Body of pancreas (tissue), 4 donors: ENCODE results near the gene PPP1R13B. TPM values are rescaled to one million over a fixed set of nuclear protein-coding genes. Genes with fewer than 3 reads are reported as not detected.
A peak's percentile ranks its signal among the peaks of the same experiment; 100 is the strongest.

Source experiments
- ATAC-seq: fragments of 150-250 bp; one replicate; pipeline ENCODE4 v1.9.1; 2016
- DNase-seq, 4 donors: peaks; one replicate each; pipeline ENCODE4 v3.0.0-alpha.2; 2019
- H3K27ac ChIP-seq, 4 donors: fragments of 200-600 bp; sonication (generic); 1 replicate in 3 of 4; 2 replicates in 1 of 4; pipeline versions ENCODE4 v1.5.1 to v1.6.1; 2016 to 2019; ENCODE audit warnings: mild to moderate bottlenecking in 1 of 4, mixed read lengths in 1 of 4, moderate library complexity in 1 of 4
- H3K27me3 ChIP-seq, 2 donors: fragments of 200-600 bp; sonication (generic); one replicate each; pipeline ENCODE4 v1.6.0; 2016; ENCODE audit warnings: mild to moderate bottlenecking in 1 of 2
- H3K36me3 ChIP-seq, 2 donors: fragments of 200-600 bp; sonication (generic); replicated peaks in 1 of 2; 2 replicates each; pipeline ENCODE4 v1.5.1; 2016; ENCODE audit warnings: low read depth in 2 of 2; ENCODE audit not compliant: insufficient read depth in 1 of 2
- H3K4me1 ChIP-seq: fragments of 200-600 bp; sonication (generic); one replicate; pipeline ENCODE4 v1.6.0; 2016
- H3K4me3 ChIP-seq, 2 donors: fragments of 200-600 bp; sonication (generic); 1 replicate in 1 of 2; 2 replicates in 1 of 2; pipeline ENCODE4 v1.5.1; 2016 to 2019
- H3K9me3 ChIP-seq, 3 donors: fragments of 200-600 bp; sonication (generic); 1 replicate in 2 of 3; 2 replicates in 1 of 3; pipeline ENCODE4 v1.5.1; 2016
- POLR2A ChIP-seq, 3 donors: fragments of 450-650 bp; IDR thresholded peaks; one replicate each; pipeline ENCODE4 v1.6.1; 2016; ENCODE audit warnings: antibody characterized with exemption in 3 of 3, mild to moderate bottlenecking in 2 of 3
- WGBS, 2 donors: methylation state at CpG; one replicate each; pipeline ENCODE4 v1.1.5; 2017; 5-methylcytosine and 5-hydroxymethylcytosine counted together
- intact Hi-C: fragments of 100-400 bp; cut with DNase I; formaldehyde crosslinking; loops from one replicate; pipeline ENCODE4 v1.15.1; 2023
- total RNA-seq, 2 donors: library from RNA; depleted of rRNA; stranded (reverse); fragments of >200 nt; gene quantifications; one replicate each; pipeline ENCODE4 v1.1.0, GENCODE V29; 2016
- TF ChIP-seq, protein P1 (sequence below), 7 experiments: fragments of 450-650 bp in 4 of 7; fragments of 200-600 bp in 3 of 7; sonication (generic) in 3 of 7; IDR thresholded peaks; one replicate each; pipeline ENCODE4 v1.5.1; 2016 to 2019; ENCODE audit warnings: antibody characterized with exemption in 7 of 7

Gene PPP1R13B
- total RNA-seq, 2 donors from 2014 or later, result 12.5 to 36.3 TPM

- Histone ChIP-seq H3K27ac (peak within 1 kb of the TSS; percentile 50 to 83 (median 70)), H3K4me1 (peaks cover 54% of the 10 kb centered on the region), H3K4me3 (peak within 1 kb of the TSS; percentile 42 to 77), H3K27me3 (no peaks in the 10 kb centered on the region), H3K9me3 (no peaks in the 10 kb centered on the region), H3K36me3 (no peaks in the 10 kb centered on the region)
- DNase-seq (peak; percentile 100), ATAC-seq (peak; percentile 97)
- 0% methylated on average over 105 of the region's 121 CpGs; no CpG with 5 or more reads in 1 of the 2 donors for WGBS, 2 donors
- intact Hi-C loops, result no loop called here
- TF ChIP-seq POLR2A (IDR thresholded peaks at IDR 0.05), result peak; percentile 57 to 73 (median 62)
- TF ChIP-seq, protein P1, sequence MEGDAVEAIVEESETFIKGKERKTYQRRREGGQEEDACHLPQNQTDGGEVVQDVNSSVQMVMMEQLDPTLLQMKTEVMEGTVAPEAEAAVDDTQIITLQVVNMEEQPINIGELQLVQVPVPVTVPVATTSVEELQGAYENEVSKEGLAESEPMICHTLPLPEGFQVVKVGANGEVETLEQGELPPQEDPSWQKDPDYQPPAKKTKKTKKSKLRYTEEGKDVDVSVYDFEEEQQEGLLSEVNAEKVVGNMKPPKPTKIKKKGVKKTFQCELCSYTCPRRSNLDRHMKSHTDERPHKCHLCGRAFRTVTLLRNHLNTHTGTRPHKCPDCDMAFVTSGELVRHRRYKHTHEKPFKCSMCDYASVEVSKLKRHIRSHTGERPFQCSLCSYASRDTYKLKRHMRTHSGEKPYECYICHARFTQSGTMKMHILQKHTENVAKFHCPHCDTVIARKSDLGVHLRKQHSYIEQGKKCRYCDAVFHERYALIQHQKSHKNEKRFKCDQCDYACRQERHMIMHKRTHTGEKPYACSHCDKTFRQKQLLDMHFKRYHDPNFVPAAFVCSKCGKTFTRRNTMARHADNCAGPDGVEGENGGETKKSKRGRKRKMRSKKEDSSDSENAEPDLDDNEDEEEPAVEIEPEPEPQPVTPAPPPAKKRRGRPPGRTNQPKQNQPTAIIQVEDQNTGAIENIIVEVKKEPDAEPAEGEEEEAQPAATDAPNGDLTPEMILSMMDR (IDR thresholded peaks at IDR 0.05), result no peak
Observed at GRCh38 chr14:103715052-103716000, 132.0 kb downstream of the PPP1R13B start, which contains the start of the genes XRCC3 and ZFYVE21. Gene XRCC3 (minus strand): TSS chr14:103715451. CDS start chr14:103711087, 4,364 bp downstream. Gene ZFYVE21 (plus strand): TSS chr14:103715810. CDS start chr14:103715842, 32 bp downstream.

GRCh38 chr14:103714063-103714724, 133.2 kb downstream of the PPP1R13B start:
- no peak for DNase-seq
- 61% methylated on average over 15 to 16 of the region's 16 CpGs for WGBS, 2 donors

GRCh38 chr14:103713304-103714062, 133.9 kb downstream of the PPP1R13B start:
- H3K27me3 ChIP-seq, result no peaks in the 10 kb centered on the region
- H3K27ac ChIP-seq, result no peak overlapping the region
- 76 to 88% methylated on average over 14 to 17 of the region's 18 CpGs for WGBS, 2 donors
- TF ChIP-seq, protein P1 (IDR thresholded peaks at IDR 0.05), result no peak
- no peak for TF ChIP-seq POLR2A (IDR thresholded peaks at IDR 0.05)
- no peak for ATAC-seq
- no peaks in the 10 kb centered on the region for H3K9me3 ChIP-seq
- H3K4me3 ChIP-seq, result no peak overlapping the region
- no peaks in the 10 kb centered on the region for H3K36me3 ChIP-seq
- peaks cover 54% of the 10 kb centered on the region for H3K4me1 ChIP-seq
- intact Hi-C loops, result no loop called here
- no peak for DNase-seq

More at GRCh38 chr14:103714063-103714724, 133.2 kb downstream of the PPP1R13B start:
- H3K9me3 ChIP-seq, result no peaks in the 10 kb centered on the region
- no peaks in the 10 kb centered on the region for H3K27me3 ChIP-seq
- intact Hi-C loops, result no loop called here
- no peak for ATAC-seq
- peaks cover 54% of the 10 kb centered on the region for H3K4me1 ChIP-seq
- no peak overlapping the region for H3K27ac ChIP-seq
- H3K4me3 ChIP-seq, result no peak overlapping the region
- no peaks in the 10 kb centered on the region for H3K36me3 ChIP-seq
- TF ChIP-seq, protein P1 (IDR thresholded peaks at IDR 0.05), result no peak
- TF ChIP-seq POLR2A (IDR thresholded peaks at IDR 0.05), result no peak

- TF ChIP-seq, protein P1 (IDR thresholded peaks at IDR 0.05), result no peak
- no peak for TF ChIP-seq POLR2A (IDR thresholded peaks at IDR 0.05)
- ATAC-seq, result no peak
- Histone ChIP-seq H3K9me3 (no peaks in the 10 kb centered on the region), H3K27ac (peak overlapping the region in 3 of 4 donors; percentile 9 to 67 (median 48)), H3K4me3 (no peak overlapping the region), H3K27me3 (no peaks in the 10 kb centered on the region), H3K4me1 (peaks cover 51% of the 10 kb centered on the region), H3K36me3 (no peaks in the 10 kb centered on the region)
- intact Hi-C loops, result no loop called here
- 67 to 94% methylated on average over 8 to 24 of the region's 24 CpGs for WGBS, 2 donors
- DNase-seq, result peak in 1 of 4 donors; percentile 22
Observed at GRCh38 chr14:103712633-103713247, 134.6 kb downstream of the PPP1R13B start.
